D721Med (cell line): ENCODE data around the gene TGDS.
"Not testable (repeated sequence)": the region's sequence is repeated elsewhere in the genome, so short reads cannot be mapped to it uniquely, and the experiment has no call there.

ENCODE experiments used
- DNase-seq: peaks from one replicate; pipeline ENCODE4 v3.0.0; 2011; ENCODE audit warnings: low spot score; ENCODE audit not compliant: insufficient read length
- FAIRE-seq: peaks from 2 replicates; lab custom pipeline; 2011; peaks lifted over from hg19 to GRCh38; lab: Jason Lieb, UNC
- TF ChIP-seq, protein P1 (sequence below): IDR thresholded peaks from 2 replicates; pipeline ENCODE4 v1.5.1; 2012; ENCODE audit warnings: mild to moderate bottlenecking, control low read depth; ENCODE audit not compliant: insufficient read depth; ENCODE audit errors: missing control alignments

The TGDS gene

DNA sequence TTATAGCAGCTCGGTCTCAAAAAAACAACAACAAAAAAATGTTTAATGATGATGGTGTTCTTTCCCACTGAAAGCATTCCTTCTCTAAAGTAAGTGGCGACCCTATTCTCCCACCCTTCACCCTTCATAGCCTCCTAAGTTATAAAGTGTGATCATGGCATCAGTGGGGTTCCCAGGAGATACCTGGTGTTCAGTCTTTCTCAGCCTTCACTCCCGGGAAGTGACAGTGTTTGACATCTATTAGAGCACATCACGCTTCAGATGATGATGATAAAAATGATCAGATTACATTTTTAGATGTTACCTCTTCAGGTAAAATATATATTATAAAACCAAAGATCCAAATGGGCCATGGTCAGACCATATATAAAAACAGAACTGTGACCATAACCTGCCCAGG, 51.0 kb downstream of the TGDS start:
- DNase-seq: no peak
- no peak for FAIRE-seq
- TF ChIP-seq, protein P1, sequence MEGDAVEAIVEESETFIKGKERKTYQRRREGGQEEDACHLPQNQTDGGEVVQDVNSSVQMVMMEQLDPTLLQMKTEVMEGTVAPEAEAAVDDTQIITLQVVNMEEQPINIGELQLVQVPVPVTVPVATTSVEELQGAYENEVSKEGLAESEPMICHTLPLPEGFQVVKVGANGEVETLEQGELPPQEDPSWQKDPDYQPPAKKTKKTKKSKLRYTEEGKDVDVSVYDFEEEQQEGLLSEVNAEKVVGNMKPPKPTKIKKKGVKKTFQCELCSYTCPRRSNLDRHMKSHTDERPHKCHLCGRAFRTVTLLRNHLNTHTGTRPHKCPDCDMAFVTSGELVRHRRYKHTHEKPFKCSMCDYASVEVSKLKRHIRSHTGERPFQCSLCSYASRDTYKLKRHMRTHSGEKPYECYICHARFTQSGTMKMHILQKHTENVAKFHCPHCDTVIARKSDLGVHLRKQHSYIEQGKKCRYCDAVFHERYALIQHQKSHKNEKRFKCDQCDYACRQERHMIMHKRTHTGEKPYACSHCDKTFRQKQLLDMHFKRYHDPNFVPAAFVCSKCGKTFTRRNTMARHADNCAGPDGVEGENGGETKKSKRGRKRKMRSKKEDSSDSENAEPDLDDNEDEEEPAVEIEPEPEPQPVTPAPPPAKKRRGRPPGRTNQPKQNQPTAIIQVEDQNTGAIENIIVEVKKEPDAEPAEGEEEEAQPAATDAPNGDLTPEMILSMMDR: no peak

DNA sequence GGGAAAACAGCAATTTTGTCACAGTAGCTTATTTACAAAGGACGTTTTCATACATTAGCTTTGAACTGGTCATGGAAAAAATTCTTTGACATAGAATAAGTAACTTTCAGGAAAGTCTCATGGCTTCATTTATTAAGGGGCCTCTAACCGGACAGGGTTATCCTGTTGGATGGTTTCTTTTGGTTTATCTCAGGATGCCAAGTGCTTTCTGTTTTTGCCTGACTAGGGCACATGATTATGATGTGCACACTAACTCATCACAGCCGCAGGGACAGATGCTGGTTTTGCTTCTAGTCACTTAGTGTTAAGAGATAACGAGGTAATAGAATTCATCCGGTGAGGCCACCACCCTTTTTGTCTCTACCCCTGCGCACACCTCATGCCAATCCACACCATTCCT, 53.0 kb downstream of the TGDS start:
- no peak for DNase-seq
- FAIRE-seq: no peak
- TF ChIP-seq, protein P1: no peak

DNA sequence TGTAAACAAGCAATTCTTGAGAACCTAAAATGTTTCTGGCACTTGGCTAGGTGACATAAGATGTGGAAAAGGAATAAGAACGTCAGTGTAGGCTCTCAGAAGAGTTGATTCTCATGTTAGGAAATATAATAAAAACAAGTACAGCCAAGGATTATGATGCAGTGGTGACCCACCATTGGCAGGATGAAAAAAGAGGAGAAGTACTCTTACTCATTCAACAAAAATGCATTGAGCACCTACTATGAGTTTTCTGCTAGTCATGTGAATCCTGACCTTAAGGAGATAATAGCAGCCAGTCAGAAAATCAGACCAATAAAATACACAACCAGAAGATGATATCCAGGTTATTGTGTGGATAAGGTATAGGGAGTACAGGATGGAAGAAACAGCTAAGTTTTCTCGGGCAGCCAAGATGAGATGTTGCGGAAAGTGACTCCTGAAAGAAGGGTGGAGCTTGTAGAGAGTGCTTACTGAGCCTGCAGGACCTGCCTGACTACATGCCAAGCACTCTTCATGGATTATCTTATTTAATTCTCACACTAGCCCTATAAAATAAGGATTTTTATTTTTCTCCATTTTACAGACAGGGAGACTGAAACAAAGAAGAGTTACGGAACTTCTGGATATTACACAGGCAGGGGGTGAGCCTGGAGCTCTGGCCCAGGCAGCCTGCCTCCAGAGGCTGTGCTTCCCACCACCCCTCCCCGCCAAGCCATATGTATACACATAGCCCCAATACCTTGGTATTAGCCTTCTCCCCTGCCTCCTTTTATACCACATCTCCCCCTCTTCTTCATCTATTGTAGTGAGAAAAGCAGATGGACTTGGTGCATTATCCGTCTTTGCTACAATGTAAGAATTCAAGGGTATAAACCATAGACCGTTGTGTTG, 58.0 kb downstream of the TGDS start:
- no peak for DNase-seq
- peak; percentile 53 for FAIRE-seq
- TF ChIP-seq, protein P1: no peak

DNA sequence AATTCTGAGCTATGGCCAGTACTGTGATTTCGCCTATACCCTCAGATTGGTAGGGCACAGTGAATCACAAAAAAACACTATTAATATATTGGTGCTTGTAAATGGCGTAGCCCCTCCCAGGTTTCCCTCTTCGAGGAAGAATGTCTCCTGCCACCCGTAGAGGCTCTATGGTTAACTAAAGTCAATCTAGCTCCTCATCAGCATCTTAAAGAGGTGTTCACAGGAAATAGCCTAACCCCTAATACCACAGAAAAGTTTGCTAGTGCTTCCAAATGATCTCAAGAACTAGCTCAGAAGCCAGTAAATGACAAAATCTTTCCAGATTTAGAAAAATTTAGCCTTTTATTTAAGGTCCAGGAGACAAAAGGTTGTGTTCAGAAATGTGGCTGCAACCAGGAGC, 60.2 kb downstream of the TGDS start:
- no peak for FAIRE-seq

DNA sequence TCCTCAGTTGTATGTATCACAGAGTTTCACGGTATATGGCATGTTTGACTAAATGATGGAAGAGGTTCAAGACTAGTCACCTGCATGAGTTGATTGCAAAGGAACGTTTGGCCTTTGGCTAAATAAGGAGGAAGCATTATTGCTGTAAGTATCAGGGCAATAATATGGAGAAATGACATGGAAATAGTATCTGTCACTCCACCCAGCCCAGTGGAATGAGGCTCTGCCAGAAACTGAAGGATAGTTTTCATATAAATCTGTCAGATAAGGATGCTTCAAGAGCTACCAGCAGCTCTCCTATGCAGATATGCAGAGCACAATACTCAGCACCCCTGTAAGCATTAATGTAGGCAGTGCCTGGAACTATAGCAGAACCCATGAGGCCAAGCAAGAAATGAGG, 60.7 kb downstream of the TGDS start:
- DNase-seq (no peak), FAIRE-seq (no peak)
- TF ChIP-seq, protein P1: no peak

More for the DNA sequence above, 60.2 kb downstream of the TGDS start:
- TF ChIP-seq, protein P1: no peak
- DNase-seq: no peak

DNA sequence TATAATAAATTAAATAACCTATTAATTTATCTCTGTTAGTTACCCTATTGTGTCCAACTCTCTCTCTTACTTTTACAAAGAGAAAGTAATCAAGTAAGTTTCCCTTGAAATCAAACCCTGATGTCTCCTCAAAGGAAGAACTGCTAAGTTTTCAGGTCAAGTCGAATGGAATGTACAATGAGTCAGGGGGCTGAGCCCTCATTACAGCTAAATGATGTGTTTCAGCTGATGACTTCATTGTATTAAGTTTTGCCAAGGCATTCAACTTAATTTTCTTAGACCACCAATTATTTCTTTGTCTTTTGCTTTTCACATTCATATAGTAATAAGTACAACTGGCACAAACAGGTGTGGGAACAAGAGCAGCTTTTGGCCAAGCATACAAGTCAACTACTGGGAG, 61.8 kb downstream of the TGDS start:
- no peak for FAIRE-seq
- TF ChIP-seq, protein P1: no peak

DNA sequence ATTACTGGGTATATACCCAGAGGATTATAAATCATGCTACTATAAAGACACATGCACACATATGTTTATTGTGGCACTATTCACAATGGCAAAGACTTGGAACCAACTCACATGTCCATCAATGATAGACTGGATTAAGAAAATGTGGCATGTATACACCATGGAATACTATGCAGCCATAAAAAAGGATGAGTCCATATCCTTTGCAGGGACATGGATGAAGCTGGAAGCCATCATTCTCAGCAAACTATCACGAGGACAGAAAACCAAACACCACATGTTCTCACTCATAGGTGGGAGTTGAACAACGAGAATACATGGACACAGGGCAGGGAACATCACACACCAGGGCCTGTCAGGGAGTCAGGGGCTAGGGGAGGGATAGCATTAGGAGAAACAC, 63.7 kb downstream of the TGDS start:
- not testable (repeated sequence) for FAIRE-seq, DNase-seq

More for the DNA sequence above, 61.8 kb downstream of the TGDS start:
- DNase-seq: no peak

DNA sequence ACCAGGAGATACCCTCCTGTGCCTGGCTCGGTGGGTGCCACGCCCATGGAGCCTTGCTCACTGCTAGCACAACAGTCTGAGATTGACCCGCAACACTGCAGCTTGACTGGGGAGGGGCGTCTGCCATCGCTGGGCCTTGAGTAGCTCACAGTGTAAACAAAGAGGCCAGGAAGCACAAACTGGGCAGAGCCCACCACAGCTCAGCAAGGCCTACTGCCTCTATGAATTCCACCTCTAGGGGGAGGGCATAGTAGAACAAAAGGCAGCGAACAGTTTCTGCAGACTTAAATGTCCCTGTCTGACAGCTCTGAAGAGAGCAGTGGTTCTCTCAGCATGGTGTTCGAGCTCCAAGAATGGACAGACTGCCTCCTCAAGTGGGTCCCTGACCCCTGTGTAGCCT, 69.0 kb downstream of the TGDS start:
- not testable (repeated sequence) for DNase-seq, FAIRE-seq
